ENCODE results near the gene KRT81.
"Not testable (repeated sequence)": the region's sequence is repeated elsewhere in the genome, so short reads cannot be mapped to it uniquely, and the experiment has no call there.

The KRT81 gene

GRCh38 chr12:52252175-52252615 is 39.1 kb downstream of the KRT81 start:
- not testable (repeated sequence) for DNase-seq

GRCh38 chr12:52251367-52252051 is 39.8 kb downstream of the KRT81 start:
- no peak for DNase-seq

DNA sequence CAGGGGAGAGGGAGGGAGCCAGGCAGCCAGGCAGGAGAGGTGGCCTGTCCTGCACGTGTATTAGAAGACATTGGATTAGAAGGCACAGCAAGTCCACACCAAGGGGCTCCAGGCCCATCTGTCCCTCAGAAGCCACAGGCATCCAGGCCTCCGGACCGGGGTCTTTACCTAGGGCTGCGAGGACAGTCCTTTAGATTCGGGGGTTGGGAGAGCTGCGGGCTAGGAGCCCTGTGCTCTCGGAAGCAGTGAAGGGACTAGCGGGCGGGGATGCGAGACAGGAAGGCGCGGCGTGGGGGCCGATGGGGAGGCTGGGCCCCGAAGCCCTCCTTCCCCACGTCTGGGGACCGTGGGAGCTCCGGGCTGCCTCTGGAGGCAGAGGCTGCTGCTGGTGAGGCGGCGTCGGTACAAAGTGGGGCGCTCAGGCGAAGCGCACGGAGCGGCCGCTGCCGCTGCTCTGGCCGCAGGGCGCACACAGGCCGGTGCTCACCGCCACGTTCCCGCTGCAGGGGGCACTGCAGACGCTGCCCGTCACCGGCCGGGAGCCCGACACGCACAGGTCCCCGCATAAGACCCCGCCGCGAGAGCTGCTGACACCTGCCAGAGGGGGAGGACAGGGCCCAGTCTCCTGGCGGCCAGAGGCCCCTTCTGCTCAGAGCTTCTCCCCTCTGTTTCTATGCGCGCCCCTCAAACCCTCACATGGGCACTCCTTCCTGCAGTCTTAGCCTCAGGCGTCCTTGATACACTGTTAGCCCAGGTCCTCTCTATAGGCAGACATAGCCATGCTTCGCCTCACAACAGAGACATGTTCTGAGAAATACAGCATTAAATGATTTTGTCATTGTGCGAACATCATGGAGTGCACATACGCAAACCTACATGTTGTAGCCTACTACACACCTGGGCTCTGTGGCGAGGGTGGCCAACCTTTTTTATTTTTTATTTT is 41.0 kb downstream of the KRT81 start:
- DNase-seq = no peak

- DNase-seq = no peak
These were observed 41.8 kb downstream of the KRT81 start for GRCh38 chr12:52249511-52250047.

- peak; percentile 28 for DNase-seq
These were observed 42.5 kb downstream of the KRT81 start for GRCh38 chr12:52248541-52249461.

- no peak for DNase-seq
These were observed 43.5 kb downstream of the KRT81 start for GRCh38 chr12:52247622-52248540.

GRCh38 chr12:52246720-52247621 is 44.4 kb downstream of the KRT81 start:
- DNase-seq = peak; percentile 76

- no peak for DNase-seq
These were observed 45.3 kb downstream of the KRT81 start for GRCh38 chr12:52245962-52246569.

GRCh38 chr12:52245259-52245961 is 45.9 kb downstream of the KRT81 start:
- DNase-seq = peak; percentile 75

DNA sequence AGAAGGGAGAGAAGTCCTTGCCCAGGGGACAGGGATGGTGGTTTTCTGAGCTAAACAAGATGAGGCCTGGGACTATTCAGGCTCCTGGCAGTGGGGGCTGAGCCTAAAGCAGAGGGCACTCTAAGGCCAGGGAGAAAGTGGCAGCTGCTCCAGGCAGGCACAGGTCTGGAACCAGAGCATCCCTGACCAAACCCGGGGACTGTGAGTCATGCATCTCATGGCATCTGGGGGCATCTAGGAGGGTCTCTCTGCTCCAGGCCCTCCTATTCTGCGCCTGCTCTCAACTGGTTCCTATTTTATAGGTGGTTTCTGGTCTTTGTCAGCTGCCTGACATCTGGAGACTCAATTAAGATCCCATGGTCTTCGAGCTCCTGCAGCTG is 46.7 kb downstream of the KRT81 start:
- DNase-seq = no peak

GRCh38 chr12:52243856-52244614 is 47.3 kb downstream of the KRT81 start:
- DNase-seq = peak; percentile 81

DNA sequence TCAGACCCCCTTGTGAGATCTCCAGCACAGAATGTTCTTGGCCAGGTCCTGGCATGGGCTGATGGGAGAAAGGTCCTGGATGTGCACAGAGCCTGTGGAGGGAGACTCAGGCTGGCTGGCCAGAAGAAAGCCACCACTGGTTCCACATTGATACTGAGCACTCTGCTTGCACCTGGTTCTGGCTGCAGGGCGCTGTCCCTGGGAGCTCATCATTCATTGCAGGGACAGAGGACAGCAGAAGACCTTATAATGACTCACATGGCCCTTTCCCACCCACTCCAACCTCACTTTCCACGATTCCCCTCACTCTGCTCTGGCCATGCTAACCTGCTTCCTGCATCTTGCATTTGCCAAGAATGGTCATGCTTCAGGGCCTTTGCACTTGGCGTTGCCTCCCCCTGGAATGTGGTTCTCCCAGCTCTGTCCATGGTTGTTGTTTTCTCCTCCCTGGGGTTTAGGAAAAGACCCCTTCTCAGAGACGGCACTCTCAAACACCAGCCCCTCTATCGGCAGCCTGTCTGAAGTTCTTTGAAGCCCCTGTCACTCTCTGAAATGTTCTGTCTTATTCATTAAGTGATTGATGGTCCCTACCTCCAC is 48.0 kb downstream of the KRT81 start:
- peak; percentile 36 for DNase-seq

DNA sequence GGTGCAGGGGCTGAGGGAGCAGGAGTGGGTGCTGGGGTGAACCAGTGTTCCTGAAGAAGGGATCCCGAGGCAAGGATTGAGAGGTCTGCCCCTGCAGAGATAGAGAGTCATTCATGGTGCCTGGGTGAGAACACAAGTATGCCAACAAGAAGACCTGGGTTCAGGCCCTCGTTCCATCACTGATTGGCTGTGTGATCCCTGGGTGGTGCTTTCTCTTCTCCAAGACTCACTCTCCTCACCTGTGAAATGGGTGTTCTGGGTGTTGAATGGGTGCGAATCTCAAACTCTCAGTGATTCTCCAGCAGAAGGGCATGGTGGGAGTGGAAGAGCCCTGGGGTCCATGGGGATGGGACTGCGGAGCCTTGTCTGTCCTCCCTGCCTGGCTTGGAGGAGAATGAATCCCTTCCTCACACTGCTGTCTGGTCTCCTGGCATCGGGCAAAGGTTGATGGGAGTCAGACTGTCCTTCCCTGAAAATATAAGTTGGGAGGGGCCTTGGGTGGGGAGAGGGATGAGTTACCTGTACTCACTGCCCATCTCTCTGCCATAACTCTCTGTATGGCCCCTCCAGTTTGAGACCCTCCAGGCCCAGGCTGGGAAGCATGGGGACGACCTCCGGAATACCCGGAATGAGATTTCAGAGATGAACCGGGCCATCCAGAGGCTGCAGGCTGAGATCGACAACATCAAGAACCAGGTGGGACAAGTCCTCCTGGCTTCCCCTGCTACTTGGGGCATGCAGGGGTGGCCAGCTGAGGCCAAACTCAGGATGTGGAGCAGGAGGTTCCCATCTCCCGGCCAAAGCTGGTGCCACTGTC is 48.7 kb downstream of the KRT81 start:
- DNase-seq = no peak

DNA sequence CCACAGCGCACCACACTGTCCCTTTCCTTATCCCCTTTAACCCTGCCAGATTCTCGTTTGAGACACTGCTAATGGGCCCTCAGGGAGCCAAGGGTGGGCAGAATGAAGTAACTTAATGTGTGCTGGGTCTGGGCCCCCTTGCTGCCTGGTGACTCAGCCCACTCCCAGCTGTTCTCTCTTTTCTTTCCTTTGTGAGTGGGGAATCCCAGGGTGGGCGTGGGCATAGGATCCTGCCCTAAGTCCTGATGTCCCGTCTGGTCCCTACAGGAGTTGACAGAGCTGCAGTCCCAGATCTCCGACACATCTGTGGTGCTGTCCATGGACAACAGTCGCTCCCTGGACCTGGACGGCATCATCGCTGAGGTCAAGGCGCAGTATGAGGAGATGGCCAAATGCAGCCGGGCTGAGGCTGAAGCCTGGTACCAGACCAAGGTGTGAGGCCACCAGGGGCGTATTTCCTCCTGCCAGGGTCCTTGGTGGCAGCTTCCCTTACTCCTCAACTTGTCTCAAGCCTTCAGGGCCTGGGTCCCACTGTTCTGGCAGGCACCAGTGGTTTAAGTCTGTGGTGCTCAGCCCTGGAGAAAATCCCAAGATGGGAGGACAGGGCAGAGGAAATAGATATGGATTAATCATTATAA is 50.0 kb downstream of the KRT81 start:
- no peak for DNase-seq

DNA sequence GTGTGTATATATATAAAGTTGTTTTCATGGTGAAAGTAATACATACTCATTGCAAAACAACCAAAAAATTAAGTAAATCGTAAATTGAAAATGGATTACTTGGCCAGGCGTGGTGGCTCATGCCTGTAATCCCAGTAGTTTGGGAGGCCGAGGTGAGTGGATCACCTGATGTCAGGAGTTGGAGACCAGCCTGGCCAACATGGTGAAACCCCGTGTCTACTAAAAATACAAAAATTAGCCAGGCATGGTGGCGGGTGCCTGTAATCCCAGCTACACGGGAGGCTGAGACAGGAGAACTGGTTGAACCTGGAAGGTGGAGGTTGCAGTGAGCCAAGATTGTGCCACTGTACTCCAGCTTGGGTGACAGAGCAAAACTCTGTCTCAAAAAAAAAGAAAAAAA is 51.1 kb downstream of the KRT81 start:
- DNase-seq = not testable (repeated sequence)

DNA sequence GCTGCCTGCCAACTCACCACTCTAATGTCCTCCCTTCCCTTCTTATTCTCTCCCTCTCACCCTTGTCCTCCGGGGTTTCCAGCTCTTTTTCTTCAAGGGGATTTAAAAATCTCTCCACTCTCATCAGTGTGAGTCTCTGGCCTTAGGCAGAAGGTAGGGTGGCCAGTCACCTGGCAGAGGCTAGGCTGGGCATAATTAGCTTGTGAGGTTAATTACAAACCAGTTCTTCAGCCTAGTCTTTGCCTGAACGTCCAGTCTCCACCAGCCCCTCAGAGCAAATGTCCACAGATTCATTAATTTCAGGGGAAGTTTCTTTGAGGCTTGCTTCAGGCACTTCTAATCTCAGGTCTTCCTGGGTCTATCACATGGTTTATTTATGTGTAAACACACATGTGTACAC is 51.6 kb downstream of the KRT81 start:
- no peak for DNase-seq
